NCI-H2029 (cell line): ENCODE results near the gene PCBP2.
A peak's percentile ranks its signal among the peaks of the same experiment; 100 is the strongest.

Experiments used
- DNase-seq: peaks from one replicate; lab custom pipeline; 2025; lab: John Stamatoyannopoulos, UW

The PCBP2 gene

GRCh38 chr12:53493610-53494391 is 41.9 kb downstream of the PCBP2 start:
- DNase-seq: no peak

- no peak for DNase-seq
Measured at GRCh38 chr12:53495903-53496751, 44.2 kb downstream of the PCBP2 start.

GRCh38 chr12:53496752-53497032 is 44.8 kb downstream of the PCBP2 start:
- DNase-seq: no peak

- DNase-seq: no peak
Measured at GRCh38 chr12:53497461-53497860, 45.6 kb downstream of the PCBP2 start.

- DNase-seq: no peak
Measured at GRCh38 chr12:53498235-53498630, 46.3 kb downstream of the PCBP2 start.

GRCh38 chr12:53499266-53500141 is 47.6 kb downstream of the PCBP2 start, which contains the start of gene MAP3K12:
TSS of gene MAP3K12 (minus strand) at chr12:53499458. CDS start at chr12:53487391, 12,067 bp downstream.
- DNase-seq: no peak

GRCh38 chr12:53500142-53500775 is 48.4 kb downstream of the PCBP2 start:
- DNase-seq: no peak

GRCh38 chr12:53500776-53501614 is 49.1 kb downstream of the PCBP2 start, which contains the start of gene TARBP2:
TSS of gene TARBP2 (plus strand) at chr12:53501283. CDS start at chr12:53501409, 126 bp downstream.
- peak; percentile 99 for DNase-seq

GRCh38 chr12:53501615-53502181 is 49.8 kb downstream of the PCBP2 start:
- no peak for DNase-seq

GRCh38 chr12:53502331-53502730 is 50.4 kb downstream of the PCBP2 start:
- no peak for DNase-seq

- DNase-seq: no peak
Measured at GRCh38 chr12:53502983-53503728, 51.3 kb downstream of the PCBP2 start.

GRCh38 chr12:53504004-53504920 is 52.4 kb downstream of the PCBP2 start:
- DNase-seq: no peak

- no peak for DNase-seq
Measured at GRCh38 chr12:53505086-53505485, 53.2 kb downstream of the PCBP2 start.

- DNase-seq: no peak
Measured at GRCh38 chr12:53505555-53506449, 53.9 kb downstream of the PCBP2 start.

- no peak for DNase-seq
Measured at GRCh38 chr12:53506450-53506785, 54.5 kb downstream of the PCBP2 start.

GRCh38 chr12:53506881-53507602 is 55.1 kb downstream of the PCBP2 start, which contains the start of gene NPFF:
TSS of gene NPFF (minus strand) at chr12:53507484. CDS start at chr12:53507474, 10 bp downstream.
- no peak for DNase-seq

- DNase-seq: no peak
Measured at GRCh38 chr12:53507603-53507885, 55.6 kb downstream of the PCBP2 start.
